ENCODE results near the gene LIN7C. TPM values are rescaled to one million over a fixed set of nuclear protein-coding genes. Genes with fewer than 3 reads are reported as not detected.
A peak's percentile ranks its signal among the peaks of the same experiment; 100 is the strongest.

The LIN7C gene
- total and polyA plus RNA-seq, 9 of the 15 experiments (the other 6 are each of a cell fraction or from before 2014, with no cell fraction given), result 10.8 to 52.7 (median 21.5) TPM

DNA sequence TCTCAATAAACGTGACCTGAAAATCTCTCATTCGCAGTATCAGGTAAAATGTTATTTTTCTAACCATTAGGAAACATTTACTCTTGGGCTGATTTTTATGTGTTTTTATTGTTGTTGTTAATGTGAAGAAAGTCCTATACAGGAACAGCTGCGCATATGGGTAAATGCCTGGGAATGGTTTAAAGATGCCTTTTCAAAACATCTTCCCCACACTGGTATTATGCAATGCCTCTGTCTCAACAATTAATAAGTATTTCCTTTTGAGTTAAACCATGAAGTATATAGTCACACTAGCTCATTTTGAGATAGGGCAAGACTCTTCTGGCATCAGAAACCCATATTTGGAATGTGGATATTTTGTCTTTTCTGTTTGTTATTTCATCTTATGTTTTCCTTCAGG, 13.7 kb upstream of the LIN7C start:
- BruUV-seq (replicated peaks), result no TSS peak
- FAIRE-seq, result no peak
- Histone ChIP-seq H3K36me3 (ENCODE audit: control insufficient read depth, insufficient read depth, low read length) (no peaks in the 10 kb centered on the region), H3K27ac (ENCODE audit: extremely low read depth, low read depth, low read length) (no peak overlapping the region), H3K4me1 (replicated peaks in 1 of 2; ENCODE audit: control insufficient read depth in 2 of 2, insufficient read depth in 2 of 2, low read length in 2 of 2) (no peaks in the 10 kb centered on the region), H3K27me3 (ENCODE audit: control insufficient read depth in 2 of 2, insufficient read depth in 2 of 2, low read length in 2 of 2) (no peaks in the 10 kb centered on the region), H3K9me3 (replicated peaks; ENCODE audit: control insufficient read depth, insufficient read depth, low read depth, low read length) (no peaks in the 10 kb centered on the region), H2AFZ (ENCODE audit: low read depth, low read length) (no peak overlapping the region), H3K4me3 (no peak overlapping the region), H3K79me2 (ENCODE audit: control insufficient read depth, insufficient read depth, low read length) (no peaks in the 10 kb centered on the region), H3K9ac (ENCODE audit: insufficient read depth in 1 of 2, low read depth in 2 of 2, low read length in 2 of 2) (no peak overlapping the region), H4K20me1 (replicated peaks; ENCODE audit: control insufficient read depth, insufficient read depth, low read length) (no peaks in the 10 kb centered on the region), H3K9me1 (ENCODE audit: control insufficient read depth, insufficient read depth, low read length) (no peaks in the 10 kb centered on the region), H3K4me2 (ENCODE audit: insufficient read depth, low read length) (no peak overlapping the region)
- POLR2A ChIA-PET, result no interaction called here
- DNase-seq (ENCODE audit: extremely low read depth in 1 of 4, low spot score in 3 of 4), result no peak
- ATAC-seq, result no peak
- 0% methylated on average over 3 of the region's 3 CpGs for WGBS (ENCODE audit: insufficient coverage, low coverage, missing lambda C conversion rate)
- TF ChIP-seq ZKSCAN1 (IDR thresholded peaks at IDR 0.05; ENCODE audit: low read depth, low read length), result no peak
- TF ChIP-seq, protein P1, sequence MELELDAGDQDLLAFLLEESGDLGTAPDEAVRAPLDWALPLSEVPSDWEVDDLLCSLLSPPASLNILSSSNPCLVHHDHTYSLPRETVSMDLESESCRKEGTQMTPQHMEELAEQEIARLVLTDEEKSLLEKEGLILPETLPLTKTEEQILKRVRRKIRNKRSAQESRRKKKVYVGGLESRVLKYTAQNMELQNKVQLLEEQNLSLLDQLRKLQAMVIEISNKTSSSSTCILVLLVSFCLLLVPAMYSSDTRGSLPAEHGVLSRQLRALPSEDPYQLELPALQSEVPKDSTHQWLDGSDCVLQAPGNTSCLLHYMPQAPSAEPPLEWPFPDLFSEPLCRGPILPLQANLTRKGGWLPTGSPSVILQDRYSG (tag; conservative IDR thresholded peaks at IDR 0.05; ENCODE audit: low read depth), result no peak
- TF ChIP-seq XRCC3 (IDR thresholded peaks at IDR 0.05), result no peak
- no peak for TF ChIP-seq ILF3 (IDR thresholded peaks at IDR 0.05; ENCODE audit: borderline replicate concordance)
- intact Hi-C loops (cut with micrococcal nuclease) (no loop called here), in situ Hi-C loops (cut with MboI) (no loop called here)
- CTCF ChIA-PET (ENCODE audit: low intra/inter-chr PET ratio), result no interaction called here

DNA sequence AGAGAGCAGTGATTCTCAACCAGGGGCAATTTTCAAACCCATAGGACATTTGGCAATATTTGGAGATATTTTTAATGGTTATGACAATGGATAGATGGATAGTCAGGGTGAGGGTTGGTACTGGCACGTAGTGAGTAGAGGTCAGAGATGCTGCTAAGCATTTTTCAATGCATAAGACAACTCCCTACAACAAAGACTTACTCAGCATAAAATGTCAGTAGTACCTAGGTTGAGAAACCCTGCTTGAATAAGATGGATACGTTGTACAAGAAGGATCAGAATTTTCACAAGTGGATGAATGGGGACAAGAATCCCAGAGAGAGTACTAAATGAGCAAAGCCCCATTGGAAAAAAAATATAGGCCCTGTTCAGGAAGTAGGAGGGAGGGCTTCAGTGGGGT, 11.9 kb upstream of the LIN7C start:
- H3K4me1 ChIP-seq (replicated peaks in 1 of 2; ENCODE audit: control insufficient read depth in 2 of 2, insufficient read depth in 2 of 2, low read length in 2 of 2), result no peaks in the 10 kb centered on the region
- in situ Hi-C loops (cut with MboI) (no loop called here), intact Hi-C loops (cut with micrococcal nuclease) (no loop called here)
- FAIRE-seq (no peak), ATAC-seq (no peak), DNase-seq (ENCODE audit: extremely low read depth in 1 of 4, low spot score in 3 of 4) (no peak)
- BruUV-seq (replicated peaks), result no TSS peak
- WGBS (ENCODE audit: insufficient coverage, low coverage, missing lambda C conversion rate), result 0% methylated on average over 2 of the region's 2 CpGs
- CTCF ChIA-PET (ENCODE audit: low intra/inter-chr PET ratio), result no interaction called here
- H3K9me1 ChIP-seq (ENCODE audit: control insufficient read depth, insufficient read depth, low read length), result no peaks in the 10 kb centered on the region
- POLR2A ChIA-PET, result interaction anchor here (0.9 kb wide), 1 partner anchor 12 kb away, joined by 3 read pairs; the partner anchor contains the start of gene LIN7C
- no peaks in the 10 kb centered on the region for H3K9me3 ChIP-seq (replicated peaks; ENCODE audit: control insufficient read depth, insufficient read depth, low read depth, low read length)
- H3K9ac ChIP-seq (ENCODE audit: insufficient read depth in 1 of 2, low read depth in 2 of 2, low read length in 2 of 2), result no peak overlapping the region
- no peak overlapping the region for H3K4me3 ChIP-seq
- no peaks in the 10 kb centered on the region; the same call in 1 of the 2 replicates for H4K20me1 ChIP-seq (replicated peaks; ENCODE audit: control insufficient read depth, insufficient read depth, low read length)
- no peaks in the 10 kb centered on the region for H3K27me3 ChIP-seq (ENCODE audit: control insufficient read depth in 2 of 2, insufficient read depth in 2 of 2, low read length in 2 of 2)
- no peaks in the 10 kb centered on the region for H3K79me2 ChIP-seq (ENCODE audit: control insufficient read depth, insufficient read depth, low read length)
- H3K27ac ChIP-seq (ENCODE audit: extremely low read depth, low read depth, low read length), result no peak overlapping the region
- H2AFZ ChIP-seq (ENCODE audit: low read depth, low read length), result no peak overlapping the region
- no peak overlapping the region for H3K4me2 ChIP-seq (ENCODE audit: insufficient read depth, low read length)
- H3K36me3 ChIP-seq (ENCODE audit: control insufficient read depth, insufficient read depth, low read length), result no peaks in the 10 kb centered on the region
- TF ChIP-seq, protein P2, sequence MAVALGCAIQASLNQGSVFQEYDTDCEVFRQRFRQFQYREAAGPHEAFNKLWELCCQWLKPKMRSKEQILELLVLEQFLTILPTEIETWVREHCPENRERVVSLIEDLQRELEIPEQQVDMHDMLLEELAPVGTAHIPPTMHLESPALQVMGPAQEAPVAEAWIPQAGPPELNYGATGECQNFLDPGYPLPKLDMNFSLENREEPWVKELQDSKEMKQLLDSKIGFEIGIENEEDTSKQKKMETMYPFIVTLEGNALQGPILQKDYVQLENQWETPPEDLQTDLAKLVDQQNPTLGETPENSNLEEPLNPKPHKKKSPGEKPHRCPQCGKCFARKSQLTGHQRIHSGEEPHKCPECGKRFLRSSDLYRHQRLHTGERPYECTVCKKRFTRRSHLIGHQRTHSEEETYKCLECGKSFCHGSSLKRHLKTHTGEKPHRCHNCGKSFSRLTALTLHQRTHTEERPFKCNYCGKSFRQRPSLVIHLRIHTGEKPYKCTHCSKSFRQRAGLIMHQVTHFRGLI (CRISPR knock-in tag; IDR thresholded peaks at IDR 0.05), result no peak
- TF ChIP-seq ZNF316 (IDR thresholded peaks at IDR 0.05) (peak; percentile 71), MAFG (tag; conservative IDR thresholded peaks at IDR 0.05) (peak; percentile 27; the same call in 1 of the 2 replicates), ZNF785 (CRISPR knock-in tag; IDR thresholded peaks at IDR 0.05) (no peak), KDM1A (IDR thresholded peaks at IDR 0.05) (no peak), TEAD1 (CRISPR knock-in tag; IDR thresholded peaks at IDR 0.05) (no peak), C11orf30 (IDR thresholded peaks at IDR 0.05; ENCODE audit: low read depth) (peak; percentile 34; the same call in 1 of the 2 replicates), HNRNPH1 (optimal IDR thresholded peaks at IDR 0.05; ENCODE audit: low read depth, low read length) (no peak)
- TF ChIP-seq, protein P3, sequence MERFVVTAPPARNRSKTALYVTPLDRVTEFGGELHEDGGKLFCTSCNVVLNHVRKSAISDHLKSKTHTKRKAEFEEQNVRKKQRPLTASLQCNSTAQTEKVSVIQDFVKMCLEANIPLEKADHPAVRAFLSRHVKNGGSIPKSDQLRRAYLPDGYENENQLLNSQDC (CRISPR knock-in tag; IDR thresholded peaks at IDR 0.05), result no peak
- TF ChIP-seq, protein P4, sequence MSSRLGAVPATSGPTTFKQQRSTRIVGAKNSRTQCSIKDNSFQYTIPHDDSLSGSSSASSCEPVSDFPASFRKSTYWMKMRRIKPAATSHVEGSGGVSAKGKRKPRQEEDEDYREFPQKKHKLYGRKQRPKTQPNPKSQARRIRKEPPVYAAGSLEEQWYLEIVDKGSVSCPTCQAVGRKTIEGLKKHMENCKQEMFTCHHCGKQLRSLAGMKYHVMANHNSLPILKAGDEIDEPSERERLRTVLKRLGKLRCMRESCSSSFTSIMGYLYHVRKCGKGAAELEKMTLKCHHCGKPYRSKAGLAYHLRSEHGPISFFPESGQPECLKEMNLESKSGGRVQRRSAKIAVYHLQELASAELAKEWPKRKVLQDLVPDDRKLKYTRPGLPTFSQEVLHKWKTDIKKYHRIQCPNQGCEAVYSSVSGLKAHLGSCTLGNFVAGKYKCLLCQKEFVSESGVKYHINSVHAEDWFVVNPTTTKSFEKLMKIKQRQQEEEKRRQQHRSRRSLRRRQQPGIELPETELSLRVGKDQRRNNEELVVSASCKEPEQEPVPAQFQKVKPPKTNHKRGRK (tag; IDR thresholded peaks at IDR 0.05), result no peak
